Measurements from ENCODE around the gene FGD3.

Gene FGD3

DNA sequence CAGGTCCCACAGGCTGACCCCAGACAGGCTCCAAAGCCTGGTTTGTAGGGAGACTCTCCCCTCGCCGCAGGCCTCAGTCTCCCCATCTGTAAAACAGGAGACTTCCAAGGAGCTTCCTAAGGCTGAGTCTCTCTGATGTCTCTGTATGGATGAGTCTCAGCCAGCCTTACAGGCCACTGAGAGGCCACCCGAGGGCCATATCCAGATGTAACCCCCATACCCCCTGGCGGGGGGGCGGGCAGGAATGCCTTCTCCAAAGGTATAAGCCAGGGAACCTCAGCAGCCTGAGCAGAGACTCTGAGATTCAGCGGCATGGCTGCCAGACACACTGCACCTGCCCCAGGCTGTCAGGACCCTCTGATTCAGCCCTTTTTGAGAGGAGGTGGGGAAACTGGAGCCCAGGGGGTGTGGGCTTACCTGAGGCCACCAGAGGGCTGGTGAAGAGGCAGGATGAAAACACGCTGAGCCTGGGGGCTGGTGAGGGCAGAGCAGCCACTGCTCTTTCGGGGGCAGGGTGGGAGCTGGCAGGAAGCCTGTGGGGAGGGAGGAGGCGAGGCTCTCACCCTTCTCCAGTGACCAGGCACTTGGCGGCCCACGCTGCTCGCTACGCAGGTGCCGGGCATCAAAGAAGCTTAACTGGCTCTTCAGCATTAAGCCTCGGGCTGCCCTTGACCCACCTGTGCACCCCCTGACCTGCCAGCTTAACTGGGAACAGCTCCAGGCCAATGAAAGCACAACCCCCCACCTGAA, 105.6 kb downstream of the FGD3 start:
- DNase-seq (ENCODE audit: low read depth), result no peak

GRCh38 chr9:93053781-93054331, 106.5 kb downstream of the FGD3 start:
- DNase-seq (ENCODE audit: low read depth), result no peak

DNA sequence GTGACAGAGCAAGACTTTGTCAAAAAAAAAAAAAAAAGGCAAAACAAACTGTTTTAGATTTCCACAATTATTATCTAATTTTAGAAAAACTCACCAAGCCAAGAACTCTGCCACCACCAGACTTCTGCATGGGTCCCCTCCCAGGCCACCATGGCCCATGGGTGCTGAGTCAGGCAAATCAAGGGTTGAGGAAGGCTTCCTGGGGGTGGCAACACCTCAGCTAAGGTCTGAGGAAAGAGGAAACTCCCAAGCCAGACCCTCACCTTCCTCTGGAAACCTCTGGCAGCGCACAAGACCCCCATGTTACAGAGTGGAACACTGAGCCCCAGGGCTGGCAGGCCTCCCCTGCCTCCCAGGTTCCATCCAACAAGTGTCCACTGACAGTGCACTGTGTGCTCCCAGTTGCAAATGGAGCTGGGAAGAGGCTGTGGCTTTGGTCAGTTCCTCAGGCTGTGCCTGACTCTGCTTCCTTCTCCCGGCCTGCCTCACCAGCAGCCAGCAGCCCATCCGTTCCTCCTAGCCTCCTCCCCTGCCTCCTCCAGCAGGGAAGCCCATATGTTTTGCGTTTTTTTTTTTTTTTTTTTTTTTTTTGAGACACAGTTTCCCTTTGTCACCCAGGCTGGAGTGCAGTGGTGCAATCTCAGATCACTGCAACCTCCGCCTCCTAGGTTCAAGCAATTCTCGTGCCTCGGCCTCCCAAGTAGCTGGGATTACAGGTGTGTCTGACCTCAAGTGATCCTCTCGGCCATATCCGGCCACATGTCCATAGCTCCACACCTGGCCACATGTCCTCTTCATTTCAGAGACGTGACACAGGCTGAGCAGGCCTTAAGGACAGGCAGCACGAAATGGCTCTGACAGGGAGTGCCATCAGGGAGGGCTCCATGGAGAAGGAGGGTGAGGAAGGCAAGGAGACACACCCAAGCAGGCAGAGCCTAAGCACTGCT, 107.7 kb downstream of the FGD3 start:
- DNase-seq (ENCODE audit: low read depth), result no peak

GRCh38 chr9:93057042-93057702, 109.8 kb downstream of the FGD3 start:
- no peak for DNase-seq (ENCODE audit: low read depth)

- DNase-seq (ENCODE audit: low read depth), result no peak
Measured at GRCh38 chr9:93057703-93058354, 110.5 kb downstream of the FGD3 start.

GRCh38 chr9:93058355-93059010, 111.2 kb downstream of the FGD3 start, which contains the start of gene SUSD3:
TSS of gene SUSD3 (plus strand) at chr9:93058701. CDS start at chr9:93058743, 42 bp downstream.
- DNase-seq (ENCODE audit: low read depth), result no peak

- no peak for DNase-seq (ENCODE audit: low read depth)
Measured at GRCh38 chr9:93059011-93059714, 111.8 kb downstream of the FGD3 start.

DNA sequence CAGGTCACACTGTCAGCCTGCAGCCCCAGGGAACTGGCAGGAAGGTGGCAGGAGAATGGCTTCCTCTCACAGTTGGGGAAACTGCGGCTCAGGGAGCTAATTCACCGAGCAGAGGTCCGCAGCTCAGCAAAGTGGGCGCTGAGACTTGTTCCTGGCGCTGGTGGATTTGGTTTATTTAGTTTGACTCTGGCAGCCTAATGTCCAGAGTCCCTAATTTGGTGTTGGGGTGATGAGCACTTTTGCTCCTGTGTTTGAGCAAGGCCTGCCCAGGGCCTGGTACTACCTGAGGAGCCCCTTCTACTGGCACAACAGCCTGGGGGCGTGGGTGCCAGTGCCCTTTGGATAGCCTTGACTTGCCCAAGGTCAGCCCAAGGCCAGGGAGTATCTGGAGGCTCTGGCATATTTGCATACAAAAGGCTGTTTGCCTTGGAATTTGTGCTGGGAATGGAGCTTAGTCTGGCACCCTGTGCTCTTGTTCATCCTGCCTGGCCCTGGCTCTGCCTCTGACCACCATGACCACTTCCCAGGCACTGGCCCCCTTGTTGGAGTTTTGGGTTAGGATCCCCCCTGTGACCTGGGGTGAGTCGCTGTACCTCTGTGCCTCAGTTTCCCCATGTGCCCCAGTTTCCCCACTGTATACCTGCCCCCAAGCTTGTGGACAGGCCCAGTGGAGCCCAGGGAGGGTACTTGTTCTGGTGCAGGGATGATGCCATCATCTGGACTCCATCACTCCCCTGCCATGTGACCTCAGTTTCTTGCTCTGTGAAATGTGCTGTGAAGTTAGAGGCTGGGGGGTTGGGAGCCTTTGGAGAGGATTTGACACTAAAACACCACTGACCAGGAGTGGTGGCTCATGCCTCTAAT, 112.6 kb downstream of the FGD3 start:
- no peak for DNase-seq (ENCODE audit: low read depth)

DNA sequence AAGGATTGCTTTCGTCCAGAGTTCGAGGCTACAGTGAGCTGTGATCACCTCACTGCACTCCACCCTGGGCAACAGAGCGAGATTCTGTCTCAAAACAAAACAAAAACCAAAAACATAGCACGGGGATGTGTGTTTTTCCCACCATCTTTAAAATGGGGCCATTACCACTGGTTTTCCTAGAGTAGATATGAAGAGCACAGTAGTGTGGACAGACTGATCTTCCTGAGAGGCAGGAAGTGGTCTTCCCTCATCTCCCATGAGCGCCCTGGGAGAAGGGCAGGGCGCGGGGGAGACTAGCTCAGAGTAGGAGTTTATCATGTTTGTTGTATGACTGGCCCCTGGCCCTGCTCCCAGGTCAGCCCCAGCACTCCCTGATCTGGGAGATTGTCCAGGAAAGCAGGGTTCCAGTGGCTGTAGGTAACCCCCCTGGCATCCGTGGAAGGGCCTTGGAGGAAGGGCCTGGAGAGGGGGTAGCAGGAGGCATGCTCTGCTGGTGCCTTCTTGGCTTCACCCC, 113.5 kb downstream of the FGD3 start:
- no peak for DNase-seq (ENCODE audit: low read depth)

DNA sequence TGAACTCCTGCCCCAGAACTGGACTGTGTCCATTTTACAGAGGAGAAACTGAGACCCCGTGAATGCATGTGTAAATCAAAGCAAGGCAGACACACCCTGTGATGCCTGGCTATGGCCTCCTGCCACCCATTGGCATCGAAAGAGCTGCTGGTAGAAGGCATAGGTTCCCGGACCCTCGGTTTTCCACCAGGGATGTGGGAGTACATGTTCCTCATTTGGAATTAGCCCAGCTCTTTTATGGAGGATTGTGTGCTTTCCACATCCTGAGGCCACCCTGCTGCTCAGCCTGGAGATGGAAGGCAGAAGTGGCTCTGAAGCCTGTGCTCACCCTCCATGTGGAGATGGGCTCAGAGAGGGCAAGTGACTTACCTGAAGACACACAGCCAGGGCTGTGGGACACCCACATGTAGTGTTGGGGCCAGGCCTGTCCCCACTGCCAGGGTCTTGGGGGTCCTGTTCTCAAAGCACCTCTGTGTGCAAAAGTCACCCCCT, 114.0 kb downstream of the FGD3 start:
- DNase-seq (ENCODE audit: low read depth), result no peak

DNA sequence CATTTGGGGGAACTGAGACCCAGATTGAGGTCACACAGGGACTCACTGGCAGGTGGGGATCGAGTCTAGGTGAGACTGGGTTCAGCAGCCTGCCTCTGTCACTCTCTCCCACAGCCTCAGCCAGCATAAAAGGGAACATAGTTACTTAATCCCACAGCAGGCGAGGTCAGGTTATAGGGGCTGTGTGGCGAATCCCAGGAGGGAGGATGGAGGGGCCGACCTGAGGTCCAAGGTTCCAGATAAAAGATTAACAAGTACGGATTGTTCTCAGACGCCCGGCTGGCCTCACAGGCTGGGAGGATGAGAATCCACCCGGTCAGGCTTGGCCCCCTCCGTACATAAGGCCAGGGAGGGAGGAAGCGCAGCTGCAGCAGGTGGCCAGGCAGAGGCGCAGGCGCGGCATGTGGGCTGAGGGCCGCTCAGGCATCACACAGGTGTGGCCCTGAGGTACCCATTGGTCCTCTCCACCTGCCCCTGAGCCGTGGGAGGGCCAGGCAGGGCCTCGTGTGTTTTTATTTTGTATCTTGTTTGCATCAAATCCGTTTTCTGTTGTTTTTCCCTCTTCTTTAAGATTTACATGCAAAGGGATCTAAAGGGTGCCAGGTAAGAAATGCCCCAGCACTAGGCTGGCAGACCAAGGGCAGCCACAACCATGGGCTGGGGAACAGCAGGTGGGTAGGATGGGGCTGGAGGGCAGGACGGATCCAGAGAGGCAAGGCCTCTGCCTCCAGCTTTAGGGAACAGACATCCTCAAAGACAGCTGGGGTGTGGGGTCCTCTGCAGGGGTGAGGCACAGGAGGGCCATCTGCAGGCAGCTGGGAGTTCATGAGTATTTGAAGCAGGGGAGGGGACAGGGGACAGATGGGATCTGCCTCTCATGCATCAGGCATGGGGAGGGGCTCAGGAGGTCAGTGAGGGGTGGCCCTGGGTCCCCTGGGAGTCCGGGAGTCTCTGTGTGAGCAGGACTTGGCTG, 114.8 kb downstream of the FGD3 start:
- no peak for DNase-seq (ENCODE audit: low read depth)

- no peak for DNase-seq (ENCODE audit: low read depth)
Measured at GRCh38 chr9:93064392-93065134, 117.2 kb downstream of the FGD3 start.

GRCh38 chr9:93065135-93065720, 117.9 kb downstream of the FGD3 start:
- no peak for DNase-seq (ENCODE audit: low read depth)

- DNase-seq (ENCODE audit: low read depth), result no peak
Measured at GRCh38 chr9:93066978-93067603, 119.8 kb downstream of the FGD3 start.

GRCh38 chr9:93068956-93069355, 121.6 kb downstream of the FGD3 start:
- no peak for DNase-seq (ENCODE audit: low read depth)

GRCh38 chr9:93071464-93071863, 124.1 kb downstream of the FGD3 start:
- no peak for DNase-seq (ENCODE audit: low read depth)

Measured in stromal cell of bone marrow (primary cell).